Vagina (tissue), 2 donors: Measurements from ENCODE around the gene NALCN.

ENCODE experiments used
- POLR2A ChIP-seq, 2 donors: fragments of 450-650 bp; IDR thresholded peaks; one replicate each; pipeline ENCODE4 v1.6.1; 2017; ENCODE audit warnings: antibody characterized with exemption in 2 of 2, mild to moderate bottlenecking in 2 of 2, moderate library complexity in 2 of 2
- POLR2AphosphoS5 ChIP-seq, 2 donors: sonication (generic); formaldehyde crosslinking; IDR thresholded peaks; one replicate each; pipeline ENCODE4 v1.9.0; 2017; ENCODE audit warnings: antibody characterized with exemption in 2 of 2, mild to moderate bottlenecking in 2 of 2, low read depth in 1 of 2; ENCODE audit not compliant: insufficient read depth in 1 of 2
- TF ChIP-seq, protein P1 (sequence below), 3 experiments: fragments of 450-650 bp in 2 of 3; fragments of 200-600 bp in 1 of 3; sonication (generic) in 1 of 3; IDR thresholded peaks; one replicate each; pipeline ENCODE4 v1.5.1; 2017 to 2019; ENCODE audit warnings: antibody characterized with exemption in 3 of 3, mild to moderate bottlenecking in 2 of 3, moderate library complexity in 2 of 3

DNA sequence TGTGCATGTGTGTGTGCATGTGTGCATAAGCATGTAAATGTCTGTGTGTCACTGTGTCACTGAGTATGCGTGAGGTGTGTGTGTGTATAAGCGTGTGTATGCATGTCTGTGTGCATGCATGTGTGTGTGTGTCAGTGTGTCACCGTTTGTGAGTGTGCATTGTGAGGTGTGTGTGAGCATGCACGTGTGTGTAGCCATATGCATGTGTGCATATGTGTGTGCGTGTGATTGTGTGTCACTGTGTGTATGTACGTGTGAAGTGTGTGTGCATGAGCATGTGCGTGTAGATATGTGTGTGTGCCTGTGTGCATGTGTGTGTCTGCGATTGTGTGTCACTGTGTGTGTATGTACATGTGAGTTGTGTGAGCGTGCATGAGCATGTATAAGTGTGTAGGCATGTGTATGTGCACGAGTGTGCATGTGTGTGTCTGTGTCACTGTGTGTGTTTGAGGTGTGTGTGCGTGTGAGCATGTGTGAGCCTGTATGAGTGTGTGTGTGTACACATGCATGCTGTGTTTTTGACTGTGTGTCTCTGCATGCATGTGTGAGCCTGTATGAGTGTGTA, 144.5 kb downstream of the NALCN start:
- TF ChIP-seq, protein P1, sequence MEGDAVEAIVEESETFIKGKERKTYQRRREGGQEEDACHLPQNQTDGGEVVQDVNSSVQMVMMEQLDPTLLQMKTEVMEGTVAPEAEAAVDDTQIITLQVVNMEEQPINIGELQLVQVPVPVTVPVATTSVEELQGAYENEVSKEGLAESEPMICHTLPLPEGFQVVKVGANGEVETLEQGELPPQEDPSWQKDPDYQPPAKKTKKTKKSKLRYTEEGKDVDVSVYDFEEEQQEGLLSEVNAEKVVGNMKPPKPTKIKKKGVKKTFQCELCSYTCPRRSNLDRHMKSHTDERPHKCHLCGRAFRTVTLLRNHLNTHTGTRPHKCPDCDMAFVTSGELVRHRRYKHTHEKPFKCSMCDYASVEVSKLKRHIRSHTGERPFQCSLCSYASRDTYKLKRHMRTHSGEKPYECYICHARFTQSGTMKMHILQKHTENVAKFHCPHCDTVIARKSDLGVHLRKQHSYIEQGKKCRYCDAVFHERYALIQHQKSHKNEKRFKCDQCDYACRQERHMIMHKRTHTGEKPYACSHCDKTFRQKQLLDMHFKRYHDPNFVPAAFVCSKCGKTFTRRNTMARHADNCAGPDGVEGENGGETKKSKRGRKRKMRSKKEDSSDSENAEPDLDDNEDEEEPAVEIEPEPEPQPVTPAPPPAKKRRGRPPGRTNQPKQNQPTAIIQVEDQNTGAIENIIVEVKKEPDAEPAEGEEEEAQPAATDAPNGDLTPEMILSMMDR (IDR thresholded peaks at IDR 0.05): no peak
- TF ChIP-seq POLR2AphosphoS5 (IDR thresholded peaks at IDR 0.05; ENCODE audit: insufficient read depth in 1 of 2, low read depth in 1 of 2) (no peak), POLR2A (IDR thresholded peaks at IDR 0.05) (no peak)
